Testis (tissue), 2 donors: Measurements from ENCODE around the gene RPTOR.

Experiments
- POLR2A ChIP-seq: fragments of 450-650 bp; IDR thresholded peaks from one replicate; pipeline ENCODE4 v1.6.1; 2017; ENCODE audit warnings: antibody characterized with exemption, mild to moderate bottlenecking, moderate library complexity
- TF ChIP-seq, protein P1 (sequence below), 3 experiments: fragments of 450-650 bp in 2 of 3; fragments of 200-600 bp in 1 of 3; sonication (generic) in 1 of 3; IDR thresholded peaks; one replicate each; pipeline ENCODE4 v1.5.1; 2016 to 2019; ENCODE audit warnings: antibody characterized with exemption in 3 of 3, mild to moderate bottlenecking in 2 of 3, moderate library complexity in 1 of 3

DNA sequence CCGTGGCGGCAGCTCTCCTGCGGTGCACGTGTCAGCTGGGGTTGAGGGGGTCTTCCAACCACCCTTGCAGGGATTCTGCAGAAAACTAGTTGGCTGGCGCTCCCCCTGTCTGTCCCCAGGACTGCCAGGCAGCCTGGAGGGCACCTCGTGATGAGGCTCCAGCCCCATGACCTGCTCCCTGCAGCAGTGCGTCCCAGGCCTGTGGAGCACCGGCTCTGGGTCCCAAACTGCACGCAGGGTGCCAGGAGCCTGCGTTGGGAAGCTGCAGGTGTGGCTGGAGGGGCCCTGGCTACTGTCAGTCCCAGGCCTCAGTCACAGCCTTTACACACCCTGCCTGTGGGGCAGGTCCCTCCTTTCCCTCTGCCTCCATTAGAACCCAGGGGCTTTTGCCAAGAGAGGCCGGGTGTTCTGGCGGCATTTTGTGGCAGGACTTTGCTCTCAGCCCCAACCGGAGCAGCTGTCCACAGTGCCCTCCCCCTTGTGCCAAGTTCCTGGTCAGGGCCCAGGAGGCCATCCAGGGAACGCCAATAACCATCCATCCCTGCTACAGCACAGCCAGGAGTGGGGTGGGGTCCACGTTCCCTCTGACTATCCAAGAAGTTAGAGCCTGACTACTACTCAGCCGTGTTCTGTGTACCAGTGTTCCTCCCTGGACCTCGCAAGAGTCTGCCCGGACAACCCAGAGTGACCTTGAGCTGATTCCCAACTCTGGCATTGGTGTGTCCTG lies 456.2 kb downstream of the RPTOR start:
- TF ChIP-seq, protein P1, sequence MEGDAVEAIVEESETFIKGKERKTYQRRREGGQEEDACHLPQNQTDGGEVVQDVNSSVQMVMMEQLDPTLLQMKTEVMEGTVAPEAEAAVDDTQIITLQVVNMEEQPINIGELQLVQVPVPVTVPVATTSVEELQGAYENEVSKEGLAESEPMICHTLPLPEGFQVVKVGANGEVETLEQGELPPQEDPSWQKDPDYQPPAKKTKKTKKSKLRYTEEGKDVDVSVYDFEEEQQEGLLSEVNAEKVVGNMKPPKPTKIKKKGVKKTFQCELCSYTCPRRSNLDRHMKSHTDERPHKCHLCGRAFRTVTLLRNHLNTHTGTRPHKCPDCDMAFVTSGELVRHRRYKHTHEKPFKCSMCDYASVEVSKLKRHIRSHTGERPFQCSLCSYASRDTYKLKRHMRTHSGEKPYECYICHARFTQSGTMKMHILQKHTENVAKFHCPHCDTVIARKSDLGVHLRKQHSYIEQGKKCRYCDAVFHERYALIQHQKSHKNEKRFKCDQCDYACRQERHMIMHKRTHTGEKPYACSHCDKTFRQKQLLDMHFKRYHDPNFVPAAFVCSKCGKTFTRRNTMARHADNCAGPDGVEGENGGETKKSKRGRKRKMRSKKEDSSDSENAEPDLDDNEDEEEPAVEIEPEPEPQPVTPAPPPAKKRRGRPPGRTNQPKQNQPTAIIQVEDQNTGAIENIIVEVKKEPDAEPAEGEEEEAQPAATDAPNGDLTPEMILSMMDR (IDR thresholded peaks at IDR 0.05) = no peak
- no peak for TF ChIP-seq POLR2A
